ENCODE measurements around the gene FMN1.
A peak's percentile ranks its signal among the peaks of the same experiment; 100 is the strongest.

FMN1 gene

GRCh38 chr15:33204087-33204486, 9.6 kb upstream of the FMN1 start:
- TF ChIP-seq CEBPB (IDR thresholded peaks at IDR 0.05) (no peak), USF1 (IDR thresholded peaks at IDR 0.05) (no peak), NFIC (IDR thresholded peaks at IDR 0.05) (no peak), EGR1 (IDR thresholded peaks at IDR 0.05) (no peak), CREB1 (IDR thresholded peaks at IDR 0.05; ENCODE audit: low read depth) (no peak), FOXM1 (IDR thresholded peaks at IDR 0.05; ENCODE audit: borderline replicate concordance, low read depth) (no peak), TAF1 (IDR thresholded peaks at IDR 0.05; ENCODE audit: low read depth) (no peak), ZBTB7A (IDR thresholded peaks at IDR 0.05; ENCODE audit: low read depth) (no peak), MAX (IDR thresholded peaks at IDR 0.05) (no peak), TCF12 (IDR thresholded peaks at IDR 0.05; ENCODE audit: low read depth) (no peak), EP300 (IDR thresholded peaks at IDR 0.05; ENCODE audit: borderline replicate concordance) (no peak), REST (IDR thresholded peaks at IDR 0.05; ENCODE audit: low read depth) (no peak), TEAD4 (IDR thresholded peaks at IDR 0.05) (no peak), RAD21 (IDR thresholded peaks at IDR 0.05; ENCODE audit: low read depth) (no peak), YY1 (IDR thresholded peaks at IDR 0.05; ENCODE audit: low read depth) (no peak)

- TF ChIP-seq USF1 (IDR thresholded peaks at IDR 0.05) (peak; percentile 41), RAD21 (IDR thresholded peaks at IDR 0.05; ENCODE audit: low read depth) (0 out of 2 replicates have a peak, but pooled peaks have one; percentile 21), YY1 (IDR thresholded peaks at IDR 0.05; ENCODE audit: low read depth) (0 out of 2 replicates have a peak, but pooled peaks have one; percentile 36), EP300 (IDR thresholded peaks at IDR 0.05; ENCODE audit: borderline replicate concordance) (peak; percentile 72), TEAD4 (IDR thresholded peaks at IDR 0.05) (peak; percentile 48), TAF1 (IDR thresholded peaks at IDR 0.05; ENCODE audit: low read depth) (no peak), EGR1 (IDR thresholded peaks at IDR 0.05) (no peak), MAX (IDR thresholded peaks at IDR 0.05) (peak; percentile 61), TCF12 (IDR thresholded peaks at IDR 0.05; ENCODE audit: low read depth) (peak; percentile 85), CREB1 (IDR thresholded peaks at IDR 0.05; ENCODE audit: low read depth) (no peak), FOXM1 (IDR thresholded peaks at IDR 0.05; ENCODE audit: borderline replicate concordance, low read depth) (no peak), NFIC (IDR thresholded peaks at IDR 0.05) (peak; percentile 49; the same call in 1 of the 2 replicates)
Observed at GRCh38 chr15:33201491-33202231, 7.1 kb upstream of the FMN1 start.

- TF ChIP-seq ZBTB7A (IDR thresholded peaks at IDR 0.05; ENCODE audit: low read depth) (no peak), EP300 (IDR thresholded peaks at IDR 0.05; ENCODE audit: borderline replicate concordance) (peak; percentile 54; the same call in 1 of the 2 replicates), TEAD4 (IDR thresholded peaks at IDR 0.05) (peak; percentile 48; the same call in 1 of the 2 replicates), USF1 (IDR thresholded peaks at IDR 0.05) (no peak)
Observed at GRCh38 chr15:33200903-33201302, 6.4 kb upstream of the FMN1 start.

GRCh38 chr15:33200444-33200843, 5.9 kb upstream of the FMN1 start:
- TF ChIP-seq MAX (IDR thresholded peaks at IDR 0.05) (no peak), REST (IDR thresholded peaks at IDR 0.05; ENCODE audit: low read depth) (no peak), EGR1 (IDR thresholded peaks at IDR 0.05) (no peak), EP300 (IDR thresholded peaks at IDR 0.05; ENCODE audit: borderline replicate concordance) (no peak), CREB1 (IDR thresholded peaks at IDR 0.05; ENCODE audit: low read depth) (no peak), FOXM1 (IDR thresholded peaks at IDR 0.05; ENCODE audit: borderline replicate concordance, low read depth) (no peak), TCF12 (IDR thresholded peaks at IDR 0.05; ENCODE audit: low read depth) (no peak), TEAD4 (IDR thresholded peaks at IDR 0.05) (no peak), ZBTB7A (IDR thresholded peaks at IDR 0.05; ENCODE audit: low read depth) (no peak), RAD21 (IDR thresholded peaks at IDR 0.05; ENCODE audit: low read depth) (no peak), TAF1 (IDR thresholded peaks at IDR 0.05; ENCODE audit: low read depth) (no peak), USF1 (IDR thresholded peaks at IDR 0.05) (no peak), NFIC (IDR thresholded peaks at IDR 0.05) (no peak), YY1 (IDR thresholded peaks at IDR 0.05; ENCODE audit: low read depth) (no peak), CEBPB (IDR thresholded peaks at IDR 0.05) (no peak)

Data from Ishikawa (cell line).